SU-DHL-6 (cell line): ENCODE data around the gene GALNT9.

ENCODE experiments used
- H2AFZ ChIP-seq: fragments of 200-600 bp; sonication (generic); 2 replicates; pipeline ENCODE4 v1.6.1; 2014; ENCODE audit warnings: low read depth, mild to moderate bottlenecking, moderate library complexity, mixed read lengths, antibody characterized with exemption, low read length; ENCODE audit not compliant: severe bottlenecking
- H3F3A ChIP-seq: fragments of 200-600 bp; shearing (Covaris generic); 2 replicates; pipeline ENCODE4 v1.6.0; 2016; ENCODE audit warnings: antibody characterized with exemption, mild to moderate bottlenecking; ENCODE audit not compliant: insufficient read depth
- H3K27ac ChIP-seq: fragments of 200-600 bp; sonication (generic); 2 replicates; pipeline ENCODE4 v1.5.1; 2016; ENCODE audit warnings: low read depth, mild to moderate bottlenecking, low read length, moderate library complexity, mixed read lengths
- H3K27me3 ChIP-seq: fragments of 200-600 bp; sonication (generic), shearing (Covaris generic); 2 replicates; pipeline ENCODE4 v1.6.0; 2014; ENCODE audit warnings: mild to moderate bottlenecking, low read length
- H3K36me3 ChIP-seq: fragments of 200-600 bp; sonication (generic); 2 replicates; pipeline ENCODE4 v1.6.1; 2014; ENCODE audit warnings: mild to moderate bottlenecking, low read length, mixed read lengths
- H3K4me2 ChIP-seq: fragments of 300-600, 200-600 bp; shearing (Covaris generic), sonication (generic); 2 replicates; pipeline ENCODE4 v1.6.0; 2014; ENCODE audit warnings: low read length, low read depth, mild to moderate bottlenecking; ENCODE audit not compliant: poor library complexity, severe bottlenecking
- H3K4me3 ChIP-seq: fragments of 200-600 bp; sonication (generic); 2 replicates; pipeline ENCODE4 v1.5.1; 2014; ENCODE audit warnings: antibody characterized with exemption, low read length, mild to moderate bottlenecking, mixed read lengths; ENCODE audit not compliant: insufficient read depth, poor library complexity, severe bottlenecking
- H3K79me2 ChIP-seq: fragments of 200-600 bp; sonication (generic); 2 replicates; pipeline ENCODE4 v1.6.1; 2014; ENCODE audit warnings: mild to moderate bottlenecking, low read length, moderate library complexity; ENCODE audit not compliant: insufficient read depth
- H3K9ac ChIP-seq: fragments of 200-600 bp; sonication (generic); 2 replicates; pipeline ENCODE4 v1.7.0; 2014; ENCODE audit warnings: mild to moderate bottlenecking, low read length
- H3K9me2 ChIP-seq: fragments of 200-600 bp; sonication (generic); replicated peaks from 2 replicates; pipeline ENCODE4 v1.6.1; 2014; ENCODE audit warnings: low read length; ENCODE audit not compliant: insufficient read depth
- H3K9me3 ChIP-seq: fragments of 200-600 bp; sonication (generic); 2 replicates; pipeline ENCODE4 v1.6.1; 2014; ENCODE audit warnings: low read length, mixed read lengths; ENCODE audit not compliant: insufficient read depth
- H4K20me1 ChIP-seq: fragments of 200-600 bp; sonication (generic); 2 replicates; pipeline ENCODE4 v1.6.1; 2014; ENCODE audit warnings: low read depth, mild to moderate bottlenecking, antibody characterized with exemption, low read length, moderate library complexity, mixed read lengths
- EZH2phosphoT487 ChIP-seq: fragments of 200-600 bp; sonication (generic), shearing (Covaris generic); conservative IDR thresholded peaks from 2 replicates; pipeline ENCODE4 v1.6.1; 2018; ENCODE audit warnings: mild to moderate bottlenecking, antibody characterized with exemption, low read length, moderate library complexity, mixed read lengths
- TF ChIP-seq, protein P1 (sequence below): fragments of 200-600 bp; sonication (generic); IDR thresholded peaks from one replicate; pipeline ENCODE4 v1.5.1; 2017; ENCODE audit warnings: antibody characterized with exemption, mild to moderate bottlenecking, low read length, moderate library complexity; ENCODE audit not compliant: insufficient read depth, poor library complexity, severe bottlenecking

GALNT9 gene

GRCh38 chr12:132362996-132363660 lies 33.7 kb upstream of the GALNT9 start:
- Histone ChIP-seq H3K4me2 (no peak overlapping the region), H3K36me3 (no peaks in the 10 kb centered on the region), H2AFZ (no peak overlapping the region), H3K9me3 (no peaks in the 10 kb centered on the region), H3K27ac (no peak overlapping the region), H3K27me3 (no peaks in the 10 kb centered on the region), H3K79me2 (no peaks in the 10 kb centered on the region), H3K9ac (no peak overlapping the region), H3K4me3 (no peak overlapping the region), H4K20me1 (no peaks in the 10 kb centered on the region), H3F3A (no peaks in the 10 kb centered on the region), H3K9me2 (no peaks in the 10 kb centered on the region)
- TF ChIP-seq, protein P1, sequence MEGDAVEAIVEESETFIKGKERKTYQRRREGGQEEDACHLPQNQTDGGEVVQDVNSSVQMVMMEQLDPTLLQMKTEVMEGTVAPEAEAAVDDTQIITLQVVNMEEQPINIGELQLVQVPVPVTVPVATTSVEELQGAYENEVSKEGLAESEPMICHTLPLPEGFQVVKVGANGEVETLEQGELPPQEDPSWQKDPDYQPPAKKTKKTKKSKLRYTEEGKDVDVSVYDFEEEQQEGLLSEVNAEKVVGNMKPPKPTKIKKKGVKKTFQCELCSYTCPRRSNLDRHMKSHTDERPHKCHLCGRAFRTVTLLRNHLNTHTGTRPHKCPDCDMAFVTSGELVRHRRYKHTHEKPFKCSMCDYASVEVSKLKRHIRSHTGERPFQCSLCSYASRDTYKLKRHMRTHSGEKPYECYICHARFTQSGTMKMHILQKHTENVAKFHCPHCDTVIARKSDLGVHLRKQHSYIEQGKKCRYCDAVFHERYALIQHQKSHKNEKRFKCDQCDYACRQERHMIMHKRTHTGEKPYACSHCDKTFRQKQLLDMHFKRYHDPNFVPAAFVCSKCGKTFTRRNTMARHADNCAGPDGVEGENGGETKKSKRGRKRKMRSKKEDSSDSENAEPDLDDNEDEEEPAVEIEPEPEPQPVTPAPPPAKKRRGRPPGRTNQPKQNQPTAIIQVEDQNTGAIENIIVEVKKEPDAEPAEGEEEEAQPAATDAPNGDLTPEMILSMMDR: no peak
- TF ChIP-seq EZH2phosphoT487: no peak

DNA sequence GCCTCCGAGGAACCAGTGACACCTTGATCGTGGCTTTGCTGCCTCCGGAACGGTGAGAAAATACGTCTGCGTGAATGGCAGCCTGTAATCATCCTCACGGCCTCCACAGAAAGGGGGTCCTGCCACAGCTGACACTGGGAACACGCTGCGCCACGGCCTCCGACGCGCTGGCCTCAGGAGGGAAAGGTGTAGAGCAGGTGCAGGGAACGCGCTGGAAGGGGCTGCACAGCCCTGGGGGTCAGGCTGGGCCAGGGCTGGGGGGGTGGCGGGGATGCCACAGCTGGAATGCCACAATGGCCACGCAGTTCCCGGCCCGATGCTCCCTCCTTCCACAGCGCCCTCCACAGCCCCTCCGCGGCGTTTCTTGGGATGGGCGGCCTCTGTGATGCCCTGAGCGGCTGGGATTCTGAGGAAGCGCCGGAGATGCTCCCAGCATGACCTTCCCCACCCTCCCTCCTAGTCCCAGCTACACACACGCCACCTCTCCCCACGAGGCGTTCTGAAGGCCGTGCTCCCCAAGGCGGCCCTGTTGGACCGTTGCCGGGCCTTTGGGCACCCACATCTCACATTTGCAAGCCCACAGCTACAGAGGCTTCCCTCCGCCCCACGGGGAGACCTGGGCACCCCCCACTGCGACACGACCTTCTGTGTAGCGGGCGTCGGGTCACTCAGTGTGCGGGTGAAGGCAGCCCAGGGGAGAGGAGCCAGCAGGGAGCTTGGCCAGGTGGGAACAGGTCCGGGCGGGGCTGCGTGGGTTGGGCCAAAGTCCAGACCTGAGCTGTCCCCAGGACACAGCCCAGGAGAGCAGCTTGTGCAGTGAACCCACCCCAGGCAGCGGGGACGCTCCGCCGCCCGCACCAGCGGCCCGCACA lies 31.8 kb upstream of the GALNT9 start:
- no peak for TF ChIP-seq EZH2phosphoT487
- TF ChIP-seq, protein P1: no peak
- Histone ChIP-seq H3K4me2 (no peak overlapping the region), H3K27me3 (no peaks in the 10 kb centered on the region)

DNA sequence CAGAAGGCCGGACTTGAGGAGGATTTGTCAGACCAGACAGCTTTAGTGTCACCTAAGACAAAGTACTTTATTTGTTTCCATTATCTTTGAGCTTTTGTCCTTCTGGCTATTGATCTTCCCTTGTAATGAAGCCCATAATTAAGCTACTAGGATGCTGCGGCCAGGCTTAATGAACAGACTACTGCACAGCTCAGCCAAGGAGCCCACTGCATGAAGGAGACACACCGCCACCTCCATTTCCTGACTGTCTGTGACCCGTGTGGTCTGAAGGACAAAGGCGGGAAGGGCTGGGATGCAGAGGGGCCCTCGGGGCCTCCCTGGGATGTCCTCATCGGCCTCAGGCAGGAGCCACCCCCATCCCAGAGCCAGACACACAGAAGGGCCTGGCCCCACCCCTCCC lies 31.0 kb upstream of the GALNT9 start:
- Histone ChIP-seq H3K9me3 (no peaks in the 10 kb centered on the region), H2AFZ (no peak overlapping the region), H4K20me1 (no peaks in the 10 kb centered on the region), H3K4me3 (no peak overlapping the region), H3F3A (no peaks in the 10 kb centered on the region), H3K4me2 (no peak overlapping the region), H3K27ac (no peak overlapping the region), H3K79me2 (no peaks in the 10 kb centered on the region), H3K9ac (no peak overlapping the region), H3K9me2 (no peaks in the 10 kb centered on the region), H3K27me3 (no peaks in the 10 kb centered on the region), H3K36me3 (no peaks in the 10 kb centered on the region)
- TF ChIP-seq, protein P1: no peak
- no peak for TF ChIP-seq EZH2phosphoT487

More for the DNA sequence above, 31.8 kb upstream of the GALNT9 start:
- H3K36me3 ChIP-seq: no peaks in the 10 kb centered on the region
- H3K4me3 ChIP-seq: no peak overlapping the region
- H4K20me1 ChIP-seq: no peaks in the 10 kb centered on the region
- no peaks in the 10 kb centered on the region for H3K79me2 ChIP-seq
- no peaks in the 10 kb centered on the region for H3K9me2 ChIP-seq
- H3K9me3 ChIP-seq: no peaks in the 10 kb centered on the region
- H3F3A ChIP-seq: no peaks in the 10 kb centered on the region
- no peak overlapping the region for H3K9ac ChIP-seq
- no peak overlapping the region for H3K27ac ChIP-seq
- H2AFZ ChIP-seq: no peak overlapping the region
